GM23338 (cell line): Measurements from ENCODE around the gene MIPEP. TPM values are rescaled to one million over a fixed set of nuclear protein-coding genes. Genes with fewer than 3 reads are reported as not detected.

Experiments used
- ATAC-seq: fragments of 200-7000 bp; cut with Tn5 transposase; 3 replicates; pipeline ENCODE4 v1.9.1; 2020
- DNase-seq: peaks from one replicate; pipeline ENCODE4 v3.0.0-alpha.2; 2015; ENCODE audit warnings: low spot score
- H2AFZ ChIP-seq: fragments of 200-600 bp; sonication (generic); 2 replicates; pipeline ENCODE4 v1.8.0; 2016; ENCODE audit warnings: antibody characterized with exemption, mild to moderate bottlenecking, moderate library complexity
- H3F3A ChIP-seq: fragments of 200-600 bp; sonication (generic); replicated peaks from 2 replicates; pipeline ENCODE4 v1.8.0; 2017; ENCODE audit warnings: antibody characterized with exemption, mixed run types, low read depth
- H3K27ac ChIP-seq: fragments of 200-600 bp; sonication (generic); 2 replicates; pipeline ENCODE4 v1.6.1; 2016; ENCODE audit warnings: low read depth
- H3K27me3 ChIP-seq: fragments of 200-600 bp; sonication (generic); 2 replicates; pipeline ENCODE4 v1.8.0; 2016; ENCODE audit warnings: mild to moderate bottlenecking, mixed run types, moderate library complexity; ENCODE audit not compliant: insufficient read depth
- H3K36me3 ChIP-seq: fragments of 200-600 bp; sonication (generic); 2 replicates; pipeline ENCODE4 v1.8.0; 2016; ENCODE audit warnings: mild to moderate bottlenecking; ENCODE audit not compliant: insufficient read depth
- H3K4me1 ChIP-seq: fragments of 200-600 bp; sonication (generic); 2 replicates; pipeline ENCODE4 v1.8.0; 2016; ENCODE audit warnings: mild to moderate bottlenecking, moderate library complexity; ENCODE audit not compliant: insufficient read depth
- H3K4me2 ChIP-seq: fragments of 200-600 bp; sonication (generic); 2 replicates; pipeline ENCODE4 v1.7.1; 2017; ENCODE audit warnings: mixed run types
- H3K4me3 ChIP-seq: fragments of 200-600 bp; sonication (generic); 2 replicates; pipeline ENCODE4 v1.6.1; 2016; ENCODE audit warnings: mixed run types
- H3K79me2 ChIP-seq: fragments of 200-600 bp; sonication (generic); replicated peaks from 2 replicates; pipeline ENCODE4 v1.8.0; 2017; ENCODE audit warnings: mild to moderate bottlenecking; ENCODE audit not compliant: insufficient read depth
- H3K9me2 ChIP-seq: fragments of 200-600 bp; sonication (generic); 2 replicates; pipeline ENCODE4 v1.8.0; 2017; ENCODE audit not compliant: insufficient read depth
- H4K20me1 ChIP-seq: fragments of 200-600 bp; sonication (generic); replicated peaks from 2 replicates; pipeline ENCODE4 v1.8.0; 2017; ENCODE audit warnings: mild to moderate bottlenecking; ENCODE audit not compliant: insufficient read depth
- H3K27ac Mint-ChIP-seq: 2 replicates; pipeline ENCODE4 v1.8.0; 2020; ENCODE audit warnings: inconsistent platforms, mild to moderate bottlenecking, moderate library complexity, mixed read lengths
- H3K27me3 Mint-ChIP-seq: 3 replicates; pipeline ENCODE4 v1.8.0; 2022; ENCODE audit warnings: low read depth, mild to moderate bottlenecking, moderate library complexity, mixed read lengths, inconsistent platforms; ENCODE audit not compliant: insufficient read depth, poor library complexity
- H3K36me3 Mint-ChIP-seq: 3 replicates; pipeline ENCODE4 v1.8.0; 2021; ENCODE audit warnings: low read depth, mild to moderate bottlenecking, inconsistent platforms, moderate library complexity, mixed read lengths
- H3K4me1 Mint-ChIP-seq: 3 replicates; pipeline ENCODE4 v1.8.0; 2020; ENCODE audit warnings: mild to moderate bottlenecking, inconsistent platforms, mixed read lengths
- H3K4me3 Mint-ChIP-seq: 3 replicates; pipeline ENCODE4 v1.8.0; 2021; ENCODE audit warnings: moderate library complexity, mild to moderate bottlenecking, inconsistent platforms, mixed read lengths
- H3K9me3 Mint-ChIP-seq: 3 replicates; pipeline ENCODE4 v1.8.0; 2020; ENCODE audit warnings: moderate library complexity, mild to moderate bottlenecking, inconsistent platforms, mixed read lengths
- EZH2 ChIP-seq: fragments of 200-600 bp; sonication (generic); IDR thresholded peaks from one replicate; pipeline ENCODE4 v1.8.0; 2017; ENCODE audit warnings: antibody characterized with exemption, mild to moderate bottlenecking, low read depth; ENCODE audit not compliant: unreplicated experiment
- EZH2phosphoT487 ChIP-seq: fragments of 200-600 bp; sonication (generic); IDR thresholded peaks from one replicate; pipeline ENCODE4 v1.8.1; 2018; ENCODE audit warnings: antibody characterized with exemption; ENCODE audit not compliant: unreplicated experiment
- JUNB ChIP-seq: IDR thresholded peaks from one replicate; pipeline ENCODE4 v1.6.1; 2016; ENCODE audit warnings: antibody characterized with exemption; ENCODE audit not compliant: unreplicated experiment
- POLR2AphosphoS5 ChIP-seq: IDR thresholded peaks from 2 replicates; pipeline ENCODE4 v1.6.1; 2016; ENCODE audit warnings: antibody characterized with exemption, low read depth
- STAT1 ChIP-seq: IDR thresholded peaks from one replicate; pipeline ENCODE4 v1.6.1; 2016; ENCODE audit warnings: antibody characterized with exemption; ENCODE audit not compliant: unreplicated experiment
- ZNF114 ChIP-seq: fragments of 250-450 bp; sonication (Bioruptor Pico); IDR thresholded peaks from 2 replicates; pipeline ENCODE4 v1.5.0; 2020; ENCODE audit warnings: mild to moderate bottlenecking, moderate library complexity
- ZNF331 ChIP-seq: fragments of 250-450 bp; sonication (Bioruptor Pico); IDR thresholded peaks from 2 replicates; pipeline ENCODE4 v1.5.0; 2020; ENCODE audit warnings: low read depth, mild to moderate bottlenecking, moderate library complexity
- polyA plus RNA-seq: library from polyadenylated mRNA; unstranded; fragments of >200 nt; fragmentation: Nextera tagmentation; extraction: Ambion mirVana; gene quantifications from 2 replicates; pipeline ENCODE4 v1.2.1, GENCODE V29; 2016
- total RNA-seq: library from RNA; depleted of rRNA; stranded (reverse); fragments of >200 nt; shearing (Covaris generic); gene quantifications from 2 replicates; pipeline ENCODE4 v1.2.3, GENCODE V29; 2014
- TF ChIP-seq, protein P1 (sequence below), 2 experiments: fragments of 200-600 bp in 1 of 2; sonication (generic) in 1 of 2; conservative IDR thresholded peaks; 2 replicates each; pipeline versions ENCODE4 v1.5.1 to v1.6.1; 2016 to 2017; ENCODE audit warnings: antibody characterized with exemption in 2 of 2, low read depth in 2 of 2, mild to moderate bottlenecking in 2 of 2, moderate library complexity in 1 of 2
- TF ChIP-seq, protein P2 (sequence below): IDR thresholded peaks from 2 replicates; pipeline ENCODE4 v1.6.1; 2016; ENCODE audit warnings: antibody characterized with exemption
- TF ChIP-seq, protein P3 (sequence below): fragments of 250-450 bp; sonication (Bioruptor Pico); IDR thresholded peaks from 2 replicates; pipeline ENCODE4 v1.5.0; 2020; ENCODE audit warnings: mild to moderate bottlenecking, moderate library complexity

MIPEP gene
- total and polyA plus RNA-seq, 2 experiments from 2014 or later: 20.8 to 22.5 TPM

DNA sequence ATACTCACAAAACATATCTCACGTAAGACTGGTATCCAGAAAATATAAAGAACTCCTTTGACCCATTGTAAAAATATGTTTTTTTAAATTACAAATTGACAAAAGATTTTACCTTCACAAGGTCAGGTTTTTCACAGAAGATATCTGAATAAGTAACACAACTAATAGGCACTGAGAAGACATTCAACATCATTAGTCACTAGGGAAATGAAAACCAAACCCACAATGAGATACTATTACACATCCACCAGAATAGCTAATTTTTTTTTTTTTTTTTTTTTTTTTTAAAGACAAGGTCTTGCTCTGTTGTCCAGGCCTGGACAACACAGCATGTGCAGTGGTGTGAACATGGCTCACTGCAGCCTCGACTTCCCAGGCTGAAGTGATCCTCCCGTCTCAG is 157.5 kb downstream of the MIPEP start:
- Histone ChIP-seq H4K20me1 (no peaks in the 10 kb centered on the region), H3K4me3 (no peak overlapping the region), H3K27me3 (no peaks in the 10 kb centered on the region), H3K4me1 (peaks cover 7% of the 10 kb centered on the region; the same call in 1 of the 2 replicates), H3K4me2 (no peak overlapping the region), H3F3A (no peaks in the 10 kb centered on the region), H3K36me3 (no peaks in the 10 kb centered on the region), H2AFZ (no peak overlapping the region), H3K27ac (no peak overlapping the region), H3K9me2 (no peaks in the 10 kb centered on the region; the same call in 1 of the 2 replicates), H3K79me2 (no peaks in the 10 kb centered on the region)
- Mint-ChIP-seq H3K4me1 (peaks cover 21% of the 10 kb centered on the region), H3K36me3 (no peaks in the 10 kb centered on the region; the same call in 2 of the 3 replicates), H3K9me3 (no peaks in the 10 kb centered on the region), H3K27ac (no peak overlapping the region), H3K27me3 (peaks cover 2% of the 10 kb centered on the region), H3K4me3 (no peak overlapping the region)
- ATAC-seq (no peak), DNase-seq (no peak)
- TF ChIP-seq JUNB (no peak), EZH2phosphoT487 (no peak), ZNF114 (no peak), STAT1 (no peak), POLR2AphosphoS5 (no peak), ZNF331 (no peak), EZH2 (no peak)
- TF ChIP-seq, protein P1, sequence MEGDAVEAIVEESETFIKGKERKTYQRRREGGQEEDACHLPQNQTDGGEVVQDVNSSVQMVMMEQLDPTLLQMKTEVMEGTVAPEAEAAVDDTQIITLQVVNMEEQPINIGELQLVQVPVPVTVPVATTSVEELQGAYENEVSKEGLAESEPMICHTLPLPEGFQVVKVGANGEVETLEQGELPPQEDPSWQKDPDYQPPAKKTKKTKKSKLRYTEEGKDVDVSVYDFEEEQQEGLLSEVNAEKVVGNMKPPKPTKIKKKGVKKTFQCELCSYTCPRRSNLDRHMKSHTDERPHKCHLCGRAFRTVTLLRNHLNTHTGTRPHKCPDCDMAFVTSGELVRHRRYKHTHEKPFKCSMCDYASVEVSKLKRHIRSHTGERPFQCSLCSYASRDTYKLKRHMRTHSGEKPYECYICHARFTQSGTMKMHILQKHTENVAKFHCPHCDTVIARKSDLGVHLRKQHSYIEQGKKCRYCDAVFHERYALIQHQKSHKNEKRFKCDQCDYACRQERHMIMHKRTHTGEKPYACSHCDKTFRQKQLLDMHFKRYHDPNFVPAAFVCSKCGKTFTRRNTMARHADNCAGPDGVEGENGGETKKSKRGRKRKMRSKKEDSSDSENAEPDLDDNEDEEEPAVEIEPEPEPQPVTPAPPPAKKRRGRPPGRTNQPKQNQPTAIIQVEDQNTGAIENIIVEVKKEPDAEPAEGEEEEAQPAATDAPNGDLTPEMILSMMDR (conservative IDR thresholded peaks at IDR 0.05; ENCODE audit: low read depth in 2 of 2): no peak
- TF ChIP-seq, protein P2, sequence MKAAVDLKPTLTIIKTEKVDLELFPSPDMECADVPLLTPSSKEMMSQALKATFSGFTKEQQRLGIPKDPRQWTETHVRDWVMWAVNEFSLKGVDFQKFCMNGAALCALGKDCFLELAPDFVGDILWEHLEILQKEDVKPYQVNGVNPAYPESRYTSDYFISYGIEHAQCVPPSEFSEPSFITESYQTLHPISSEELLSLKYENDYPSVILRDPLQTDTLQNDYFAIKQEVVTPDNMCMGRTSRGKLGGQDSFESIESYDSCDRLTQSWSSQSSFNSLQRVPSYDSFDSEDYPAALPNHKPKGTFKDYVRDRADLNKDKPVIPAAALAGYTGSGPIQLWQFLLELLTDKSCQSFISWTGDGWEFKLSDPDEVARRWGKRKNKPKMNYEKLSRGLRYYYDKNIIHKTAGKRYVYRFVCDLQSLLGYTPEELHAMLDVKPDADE: no peak
- TF ChIP-seq, protein P3, sequence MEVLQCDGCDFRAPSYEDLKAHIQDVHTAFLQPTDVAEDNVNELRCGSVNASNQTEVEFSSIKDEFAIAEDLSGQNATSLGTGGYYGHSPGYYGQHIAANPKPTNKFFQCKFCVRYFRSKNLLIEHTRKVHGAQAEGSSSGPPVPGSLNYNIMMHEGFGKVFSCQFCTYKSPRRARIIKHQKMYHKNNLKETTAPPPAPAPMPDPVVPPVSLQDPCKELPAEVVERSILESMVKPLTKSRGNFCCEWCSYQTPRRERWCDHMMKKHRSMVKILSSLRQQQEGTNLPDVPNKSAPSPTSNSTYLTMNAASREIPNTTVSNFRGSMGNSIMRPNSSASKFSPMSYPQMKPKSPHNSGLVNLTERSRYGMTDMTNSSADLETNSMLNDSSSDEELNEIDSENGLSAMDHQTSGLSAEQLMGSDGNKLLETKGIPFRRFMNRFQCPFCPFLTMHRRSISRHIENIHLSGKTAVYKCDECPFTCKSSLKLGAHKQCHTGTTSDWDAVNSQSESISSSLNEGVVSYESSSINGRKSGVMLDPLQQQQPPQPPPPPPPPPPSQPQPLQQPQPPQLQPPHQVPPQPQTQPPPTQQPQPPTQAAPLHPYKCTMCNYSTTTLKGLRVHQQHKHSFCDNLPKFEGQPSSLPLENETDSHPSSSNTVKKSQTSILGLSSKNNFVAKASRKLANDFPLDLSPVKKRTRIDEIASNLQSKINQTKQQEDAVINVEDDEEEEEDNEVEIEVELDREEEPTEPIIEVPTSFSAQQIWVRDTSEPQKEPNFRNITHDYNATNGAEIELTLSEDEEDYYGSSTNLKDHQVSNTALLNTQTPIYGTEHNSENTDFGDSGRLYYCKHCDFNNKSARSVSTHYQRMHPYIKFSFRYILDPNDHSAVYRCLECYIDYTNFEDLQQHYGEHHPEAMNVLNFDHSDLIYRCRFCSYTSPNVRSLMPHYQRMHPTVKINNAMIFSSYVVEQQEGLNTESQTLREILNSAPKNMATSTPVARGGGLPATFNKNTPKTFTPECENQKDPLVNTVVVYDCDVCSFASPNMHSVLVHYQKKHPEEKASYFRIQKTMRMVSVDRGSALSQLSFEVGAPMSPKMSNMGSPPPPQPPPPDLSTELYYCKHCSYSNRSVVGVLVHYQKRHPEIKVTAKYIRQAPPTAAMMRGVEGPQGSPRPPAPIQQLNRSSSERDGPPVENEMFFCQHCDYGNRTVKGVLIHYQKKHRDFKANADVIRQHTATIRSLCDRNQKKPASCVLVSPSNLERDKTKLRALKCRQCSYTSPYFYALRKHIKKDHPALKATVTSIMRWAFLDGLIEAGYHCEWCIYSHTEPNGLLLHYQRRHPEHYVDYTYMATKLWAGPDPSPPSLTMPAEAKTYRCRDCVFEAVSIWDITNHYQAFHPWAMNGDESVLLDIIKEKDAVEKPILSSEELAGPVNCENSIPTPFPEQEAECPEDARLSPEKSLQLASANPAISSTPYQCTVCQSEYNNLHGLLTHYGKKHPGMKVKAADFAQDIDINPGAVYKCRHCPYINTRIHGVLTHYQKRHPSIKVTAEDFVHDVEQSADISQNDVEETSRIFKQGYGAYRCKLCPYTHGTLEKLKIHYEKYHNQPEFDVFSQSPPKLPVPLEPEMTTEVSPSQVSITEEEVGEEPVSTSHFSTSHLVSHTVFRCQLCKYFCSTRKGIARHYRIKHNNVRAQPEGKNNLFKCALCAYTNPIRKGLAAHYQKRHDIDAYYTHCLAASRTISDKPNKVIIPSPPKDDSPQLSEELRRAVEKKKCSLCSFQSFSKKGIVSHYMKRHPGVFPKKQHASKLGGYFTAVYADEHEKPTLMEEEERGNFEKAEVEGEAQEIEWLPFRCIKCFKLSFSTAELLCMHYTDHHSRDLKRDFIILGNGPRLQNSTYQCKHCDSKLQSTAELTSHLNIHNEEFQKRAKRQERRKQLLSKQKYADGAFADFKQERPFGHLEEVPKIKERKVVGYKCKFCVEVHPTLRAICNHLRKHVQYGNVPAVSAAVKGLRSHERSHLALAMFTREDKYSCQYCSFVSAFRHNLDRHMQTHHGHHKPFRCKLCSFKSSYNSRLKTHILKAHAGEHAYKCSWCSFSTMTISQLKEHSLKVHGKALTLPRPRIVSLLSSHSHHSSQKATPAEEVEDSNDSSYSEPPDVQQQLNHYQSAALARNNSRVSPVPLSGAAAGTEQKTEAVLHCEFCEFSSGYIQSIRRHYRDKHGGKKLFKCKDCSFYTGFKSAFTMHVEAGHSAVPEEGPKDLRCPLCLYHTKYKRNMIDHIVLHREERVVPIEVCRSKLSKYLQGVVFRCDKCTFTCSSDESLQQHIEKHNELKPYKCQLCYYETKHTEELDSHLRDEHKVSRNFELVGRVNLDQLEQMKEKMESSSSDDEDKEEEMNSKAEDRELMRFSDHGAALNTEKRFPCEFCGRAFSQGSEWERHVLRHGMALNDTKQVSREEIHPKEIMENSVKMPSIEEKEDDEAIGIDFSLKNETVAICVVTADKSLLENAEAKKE (CRISPR knock-in tag): no peak
